ENCODE data around the gene ANO6. TPM values are rescaled to one million over a fixed set of nuclear protein-coding genes. Genes with fewer than 3 reads are reported as not detected.

The ANO6 gene, protein sequence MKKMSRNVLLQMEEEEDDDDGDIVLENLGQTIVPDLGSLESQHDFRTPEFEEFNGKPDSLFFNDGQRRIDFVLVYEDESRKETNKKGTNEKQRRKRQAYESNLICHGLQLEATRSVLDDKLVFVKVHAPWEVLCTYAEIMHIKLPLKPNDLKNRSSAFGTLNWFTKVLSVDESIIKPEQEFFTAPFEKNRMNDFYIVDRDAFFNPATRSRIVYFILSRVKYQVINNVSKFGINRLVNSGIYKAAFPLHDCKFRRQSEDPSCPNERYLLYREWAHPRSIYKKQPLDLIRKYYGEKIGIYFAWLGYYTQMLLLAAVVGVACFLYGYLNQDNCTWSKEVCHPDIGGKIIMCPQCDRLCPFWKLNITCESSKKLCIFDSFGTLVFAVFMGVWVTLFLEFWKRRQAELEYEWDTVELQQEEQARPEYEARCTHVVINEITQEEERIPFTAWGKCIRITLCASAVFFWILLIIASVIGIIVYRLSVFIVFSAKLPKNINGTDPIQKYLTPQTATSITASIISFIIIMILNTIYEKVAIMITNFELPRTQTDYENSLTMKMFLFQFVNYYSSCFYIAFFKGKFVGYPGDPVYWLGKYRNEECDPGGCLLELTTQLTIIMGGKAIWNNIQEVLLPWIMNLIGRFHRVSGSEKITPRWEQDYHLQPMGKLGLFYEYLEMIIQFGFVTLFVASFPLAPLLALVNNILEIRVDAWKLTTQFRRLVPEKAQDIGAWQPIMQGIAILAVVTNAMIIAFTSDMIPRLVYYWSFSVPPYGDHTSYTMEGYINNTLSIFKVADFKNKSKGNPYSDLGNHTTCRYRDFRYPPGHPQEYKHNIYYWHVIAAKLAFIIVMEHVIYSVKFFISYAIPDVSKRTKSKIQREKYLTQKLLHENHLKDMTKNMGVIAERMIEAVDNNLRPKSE
- total RNA-seq (2021) (41.8 to 46.8 TPM (median 44.3 TPM) in 3 replicates), Bru-seq, nascent RNA (percentile 87 among the genes with signal in this experiment)
- long read RNA-seq, experiment 1, full-length matches to known transcripts: 11 of 37 reads
- long read RNA-seq, experiment 1, partial matches to known transcripts: 8 of 37 reads
- long read RNA-seq, experiment 1, other reads (novel, unspliced or antisense): 18 of 37 reads
- long read RNA-seq, experiment 2, full-length matches to known transcripts: 4 of 46 reads
- long read RNA-seq, experiment 2, partial matches to known transcripts: 37 of 46 reads
- long read RNA-seq, experiment 2, other reads (novel, unspliced or antisense): 5 of 46 reads
- long read RNA-seq, experiment 3, partial matches to known transcripts: 0 of 1 reads
- long read RNA-seq, experiment 3, other reads (novel, unspliced or antisense): 1 of 1 reads

DNA sequence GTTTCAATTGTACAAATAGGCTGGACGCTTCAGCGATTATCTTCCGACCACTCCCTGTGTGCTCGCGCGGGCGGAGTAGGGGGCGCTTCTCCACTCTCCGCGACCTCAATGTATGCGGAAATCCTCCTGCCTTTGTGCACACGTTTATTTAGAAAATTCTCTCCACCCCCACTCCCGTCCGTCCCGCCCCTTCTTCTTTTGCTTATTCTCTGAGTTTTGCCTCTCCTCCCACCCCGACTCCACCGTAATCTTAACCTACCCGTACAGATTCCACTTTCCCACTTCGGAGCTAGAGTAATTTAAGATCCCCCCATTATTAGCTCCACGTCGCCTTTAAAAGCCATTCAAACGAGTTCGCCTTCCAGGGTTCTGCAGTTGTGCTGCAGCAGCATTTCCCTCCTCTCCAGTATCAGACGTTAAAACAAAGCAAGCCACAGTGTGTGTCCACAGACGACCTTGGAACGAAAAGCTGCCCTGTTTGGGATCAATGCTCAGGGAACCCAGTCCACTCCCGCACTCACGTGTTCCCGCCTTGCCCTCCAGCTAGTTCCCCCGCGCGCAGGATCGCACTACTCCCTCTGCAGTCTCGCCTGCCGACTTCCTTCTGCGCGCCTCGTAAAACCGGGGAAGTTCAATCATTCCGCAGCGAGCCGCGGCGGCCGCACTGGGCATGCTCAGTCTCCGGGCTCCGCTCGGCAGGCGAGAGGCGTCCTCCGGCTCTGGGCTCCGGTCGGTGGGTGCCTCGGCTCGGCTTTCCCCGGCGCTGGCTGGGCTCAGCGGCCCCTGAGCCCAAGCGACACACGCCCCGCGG is at the start of gene ANO6:
Gene ANO6 (plus strand): TSS at position 677 of the 811 bp plus-strand sequence. CDS start 227 bp downstream, outside the sequence.
- POLR2A ChIA-PET: interaction anchor here (0.6 to 1.6 kb wide), 5 partner anchors 17 to 774 kb away, joined by 3 to 4 read pairs (median 4); no protein-coding TSS in a partner anchor
- Mint-ChIP-seq H3K4me1 (peaks cover 55% of the 10 kb centered on the region), H3K4me3 (peak within 1 kb of the TSS; percentile 100), H3K27me3 (ENCODE audit: low read depth) (no peaks in the 10 kb centered on the region; the same call in 1 of the 2 replicates), H3K27ac (peak within 1 kb of the TSS; percentile 98), H3K9me3 (no peaks in the 10 kb centered on the region), H3K36me3 (no peaks in the 10 kb centered on the region)
- CTCF ChIA-PET: interaction anchor here (0.5 to 1.7 kb wide), 10 partner anchors 17 to 623 kb away, joined by 3 to 6 read pairs (median 4); no protein-coding TSS in a partner anchor
- DNase-seq (ENCODE audit: low spot score): peak; percentile 84
- ATAC-seq: peak; percentile 73
- TF ChIP-seq ZNF423 (CRISPR knock-in tag; IDR thresholded peaks at IDR 0.05) (no peak), ZNF317 (CRISPR knock-in tag; IDR thresholded peaks at IDR 0.05; ENCODE audit: borderline replicate concordance, low read depth) (no peak), CTCF (IDR thresholded peaks at IDR 0.05) (no peak), ELF4 (CRISPR knock-in tag; IDR thresholded peaks at IDR 0.05; ENCODE audit: low read depth) (no peak), ZNF138 (CRISPR knock-in tag; conservative IDR thresholded peaks at IDR 0.05) (no peak), GRHL2 (CRISPR knock-in tag; IDR thresholded peaks at IDR 0.05; ENCODE audit: insufficient replicate concordance, severe bottlenecking) (no peak), FOXP1 (CRISPR knock-in tag; IDR thresholded peaks at IDR 0.05; ENCODE audit: borderline replicate concordance) (peak; percentile 84), CREM (CRISPR knock-in tag; IDR thresholded peaks at IDR 0.05) (0 out of 2 replicates have a peak, but pooled peaks have one; percentile 14), ATF3 (CRISPR knock-in tag; conservative IDR thresholded peaks at IDR 0.05) (no peak), OVOL2 (CRISPR knock-in tag; IDR thresholded peaks at IDR 0.05; ENCODE audit: borderline replicate concordance) (no peak), MLX (CRISPR knock-in tag; IDR thresholded peaks at IDR 0.05) (no peak), SP1 (CRISPR knock-in tag; conservative IDR thresholded peaks at IDR 0.05) (no peak; the same call in 1 of the 2 replicates)
- TF ChIP-seq, protein P1, sequence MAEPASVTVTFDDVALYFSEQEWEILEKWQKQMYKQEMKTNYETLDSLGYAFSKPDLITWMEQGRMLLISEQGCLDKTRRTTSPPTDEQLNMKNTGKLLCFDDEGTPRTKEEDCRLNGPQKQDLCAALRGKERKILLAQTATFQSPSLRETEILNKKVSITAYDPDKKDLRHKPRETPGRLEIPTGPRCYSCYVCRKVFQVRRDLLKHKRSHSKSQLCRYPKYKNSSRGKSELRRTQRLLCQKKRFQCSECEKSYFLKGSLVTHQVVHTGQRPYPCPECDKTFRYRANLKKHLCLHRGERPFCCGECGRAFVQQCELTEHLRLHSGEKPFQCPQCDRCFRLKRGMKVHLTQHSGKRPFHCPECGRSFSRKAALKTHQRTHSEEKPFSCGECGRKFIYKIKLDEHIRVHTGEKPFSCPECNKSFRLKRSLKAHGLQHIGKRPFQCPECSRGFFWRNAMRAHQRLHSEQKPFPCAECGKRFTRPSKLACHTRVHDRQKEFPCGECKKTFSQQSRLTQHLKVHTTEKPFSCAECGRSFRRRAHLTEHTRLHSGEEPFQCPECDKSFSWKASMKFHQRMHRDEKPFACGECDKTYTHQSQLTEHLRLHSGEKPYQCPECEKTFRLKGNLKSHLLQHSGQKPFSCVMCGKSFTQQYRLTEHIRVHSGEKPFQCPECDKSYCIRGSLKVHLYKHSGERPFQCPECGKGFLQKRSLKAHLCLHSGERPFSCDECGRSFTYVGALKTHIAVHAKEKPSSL (CRISPR knock-in tag; conservative IDR thresholded peaks at IDR 0.05): no peak
- TF ChIP-seq, protein P2, sequence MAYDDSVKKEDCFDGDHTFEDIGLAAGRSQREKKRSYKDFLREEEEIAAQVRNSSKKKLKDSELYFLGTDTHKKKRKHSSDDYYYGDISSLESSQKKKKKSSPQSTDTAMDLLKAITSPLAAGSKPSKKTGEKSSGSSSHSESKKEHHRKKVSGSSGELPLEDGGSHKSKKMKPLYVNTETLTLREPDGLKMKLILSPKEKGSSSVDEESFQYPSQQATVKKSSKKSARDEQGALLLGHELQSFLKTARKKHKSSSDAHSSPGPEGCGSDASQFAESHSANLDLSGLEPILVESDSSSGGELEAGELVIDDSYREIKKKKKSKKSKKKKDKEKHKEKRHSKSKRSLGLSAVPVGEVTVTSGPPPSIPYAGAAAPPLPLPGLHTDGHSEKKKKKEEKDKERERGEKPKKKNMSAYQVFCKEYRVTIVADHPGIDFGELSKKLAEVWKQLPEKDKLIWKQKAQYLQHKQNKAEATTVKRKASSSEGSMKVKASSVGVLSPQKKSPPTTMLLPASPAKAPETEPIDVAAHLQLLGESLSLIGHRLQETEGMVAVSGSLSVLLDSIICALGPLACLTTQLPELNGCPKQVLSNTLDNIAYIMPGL (CRISPR knock-in tag; IDR thresholded peaks at IDR 0.05): peak; percentile 56; the same call in 1 of the 2 replicates
- TF ChIP-seq, protein P3, sequence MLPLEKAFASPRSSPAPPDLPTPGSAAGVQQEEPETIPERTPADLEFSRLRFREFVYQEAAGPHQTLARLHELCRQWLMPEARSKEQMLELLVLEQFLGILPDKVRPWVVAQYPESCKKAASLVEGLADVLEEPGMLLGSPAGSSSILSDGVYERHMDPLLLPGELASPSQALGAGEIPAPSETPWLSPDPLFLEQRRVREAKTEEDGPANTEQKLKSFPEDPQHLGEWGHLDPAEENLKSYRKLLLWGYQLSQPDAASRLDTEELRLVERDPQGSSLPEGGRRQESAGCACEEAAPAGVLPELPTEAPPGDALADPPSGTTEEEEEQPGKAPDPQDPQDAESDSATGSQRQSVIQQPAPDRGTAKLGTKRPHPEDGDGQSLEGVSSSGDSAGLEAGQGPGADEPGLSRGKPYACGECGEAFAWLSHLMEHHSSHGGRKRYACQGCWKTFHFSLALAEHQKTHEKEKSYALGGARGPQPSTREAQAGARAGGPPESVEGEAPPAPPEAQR (CRISPR knock-in tag; IDR thresholded peaks at IDR 0.05): no peak
- TF ChIP-seq, protein P4, sequence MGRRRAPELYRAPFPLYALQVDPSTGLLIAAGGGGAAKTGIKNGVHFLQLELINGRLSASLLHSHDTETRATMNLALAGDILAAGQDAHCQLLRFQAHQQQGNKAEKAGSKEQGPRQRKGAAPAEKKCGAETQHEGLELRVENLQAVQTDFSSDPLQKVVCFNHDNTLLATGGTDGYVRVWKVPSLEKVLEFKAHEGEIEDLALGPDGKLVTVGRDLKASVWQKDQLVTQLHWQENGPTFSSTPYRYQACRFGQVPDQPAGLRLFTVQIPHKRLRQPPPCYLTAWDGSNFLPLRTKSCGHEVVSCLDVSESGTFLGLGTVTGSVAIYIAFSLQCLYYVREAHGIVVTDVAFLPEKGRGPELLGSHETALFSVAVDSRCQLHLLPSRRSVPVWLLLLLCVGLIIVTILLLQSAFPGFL (CRISPR knock-in tag; IDR thresholded peaks at IDR 0.05; ENCODE audit: borderline replicate concordance): 0 out of 2 replicates have a peak, but pooled peaks have one; percentile 55
- TF ChIP-seq, protein P5, sequence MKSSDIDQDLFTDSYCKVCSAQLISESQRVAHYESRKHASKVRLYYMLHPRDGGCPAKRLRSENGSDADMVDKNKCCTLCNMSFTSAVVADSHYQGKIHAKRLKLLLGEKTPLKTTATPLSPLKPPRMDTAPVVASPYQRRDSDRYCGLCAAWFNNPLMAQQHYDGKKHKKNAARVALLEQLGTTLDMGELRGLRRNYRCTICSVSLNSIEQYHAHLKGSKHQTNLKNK (CRISPR knock-in tag; IDR thresholded peaks at IDR 0.05): no peak

Data from WTC11 (cell line).